Smooth muscle cell (in vitro differentiated cells): ENCODE results near the gene PWP1. TPM values are rescaled to one million over a fixed set of nuclear protein-coding genes. Genes with fewer than 3 reads are reported as not detected.

Experiments
- DNase-seq: peaks from one replicate; lab custom pipeline; 2025; ENCODE audit not compliant: unreplicated experiment; lab: John Stamatoyannopoulos, UW
- H2AFZ ChIP-seq: fragments of 200-600 bp; sonication (generic); 2 replicates; pipeline ENCODE4 v1.6.0; 2016; ENCODE audit warnings: antibody characterized with exemption, low read depth, mild to moderate bottlenecking
- H3F3A ChIP-seq: fragments of 200-600 bp; sonication (generic); 2 replicates; pipeline ENCODE4 v1.6.0; 2017; ENCODE audit warnings: antibody characterized with exemption, low read depth
- H3K27ac ChIP-seq: fragments of 200-600 bp; sonication (generic); 2 replicates; pipeline ENCODE4 v1.5.1; 2016; ENCODE audit warnings: low read depth, mild to moderate bottlenecking
- H3K27me3 ChIP-seq: fragments of 200-600 bp; sonication (generic); 2 replicates; pipeline ENCODE4 v1.6.1; 2016; ENCODE audit warnings: low read depth, mild to moderate bottlenecking
- H3K36me3 ChIP-seq: fragments of 200-600 bp; sonication (generic); 2 replicates; pipeline ENCODE4 v1.5.1; 2016; ENCODE audit warnings: low read depth
- H3K4me1 ChIP-seq: fragments of 200-600 bp; sonication (generic); 2 replicates; pipeline ENCODE4 v1.5.1; 2016; ENCODE audit warnings: low read depth
- H3K4me2 ChIP-seq: fragments of 200-600 bp; sonication (generic); 2 replicates; pipeline ENCODE4 v1.6.0; 2016; ENCODE audit warnings: mild to moderate bottlenecking
- H3K4me3 ChIP-seq: fragments of 200-600 bp; sonication (generic); 2 replicates; pipeline ENCODE4 v1.5.1; 2016; ENCODE audit warnings: mild to moderate bottlenecking
- H3K79me2 ChIP-seq: fragments of 200-600 bp; sonication (generic); 2 replicates; pipeline ENCODE4 v1.6.0; 2016; ENCODE audit warnings: low read depth, mild to moderate bottlenecking
- H3K9ac ChIP-seq: fragments of 200-600 bp; sonication (generic); 2 replicates; pipeline ENCODE4 v1.6.0; 2016; ENCODE audit warnings: low read depth
- H3K9me3 ChIP-seq: fragments of 200-600 bp; sonication (generic); replicated peaks from 2 replicates; pipeline ENCODE4 v1.5.1; 2016; ENCODE audit warnings: low read depth
- H4K20me1 ChIP-seq: fragments of 200-600 bp; sonication (generic); 2 replicates; pipeline ENCODE4 v1.6.0; 2016; ENCODE audit warnings: low read depth
- CTCF ChIP-seq: fragments of 200-600 bp; sonication (generic); IDR thresholded peaks from 2 replicates; pipeline ENCODE4 v1.5.1; 2017; ENCODE audit warnings: borderline replicate concordance, mild to moderate bottlenecking, antibody characterized with exemption; ENCODE audit not compliant: insufficient read depth, poor library complexity, severe bottlenecking
- WGBS: methylation state at CpG from one replicate; pipeline ENCODE4 v1.1.7; 2016; ENCODE audit warnings: low lambda C conversion rate; 5-methylcytosine and 5-hydroxymethylcytosine counted together
- polyA plus RNA-seq: library from polyadenylated mRNA; unstranded; fragments of >200 nt; fragmentation: Nextera tagmentation; extraction: Ambion mirVana; gene quantifications from 2 replicates; pipeline ENCODE4 v1.2.1, GENCODE V29; 2016
- total RNA-seq: library from RNA; depleted of rRNA; stranded (reverse); fragments of >200 nt; gene quantifications from 2 replicates; pipeline ENCODE4 v1.2.3, GENCODE V29; 2014

PWP1 gene
- total and polyA plus RNA-seq, 2 experiments from 2014 or later: 68.3 to 77.9 TPM

- Histone ChIP-seq H3K4me3 (no peak overlapping the region), H3K79me2 (no peaks in the 10 kb centered on the region), H3K36me3 (no peaks in the 10 kb centered on the region), H3K9me3 (no peaks in the 10 kb centered on the region), H3F3A (no peaks in the 10 kb centered on the region), H3K9ac (no peak overlapping the region), H4K20me1 (no peaks in the 10 kb centered on the region), H3K4me1 (no peaks in the 10 kb centered on the region), H3K4me2 (no peak overlapping the region), H3K27me3 (no peaks in the 10 kb centered on the region), H3K27ac (no peak overlapping the region), H2AFZ (no peak overlapping the region)
- no peak for DNase-seq
- no peak for TF ChIP-seq CTCF
- WGBS: 81% methylated on average over 8 of the region's 8 CpGs
Measured at GRCh38 chr12:107660235-107660634, 25.4 kb upstream of the PWP1 start.

- Histone ChIP-seq H3K4me1 (no peaks in the 10 kb centered on the region), H3K79me2 (no peaks in the 10 kb centered on the region), H3K27me3 (no peaks in the 10 kb centered on the region), H3K36me3 (no peaks in the 10 kb centered on the region), H3F3A (no peaks in the 10 kb centered on the region), H4K20me1 (no peaks in the 10 kb centered on the region), H3K9ac (no peak overlapping the region), H3K4me3 (no peak overlapping the region), H3K9me3 (no peaks in the 10 kb centered on the region), H2AFZ (no peak overlapping the region), H3K4me2 (no peak overlapping the region), H3K27ac (no peak overlapping the region)
- DNase-seq: no peak
- TF ChIP-seq CTCF: no peak
- 71% methylated on average over 12 of the region's 12 CpGs for WGBS
Measured at GRCh38 chr12:107660861-107661415, 24.7 kb upstream of the PWP1 start.

GRCh38 chr12:107661830-107662229, 23.8 kb upstream of the PWP1 start:
- Histone ChIP-seq H3K4me2 (no peak overlapping the region), H3K4me1 (no peaks in the 10 kb centered on the region), H3K4me3 (no peak overlapping the region), H3K9ac (no peak overlapping the region), H2AFZ (no peak overlapping the region), H3K36me3 (no peaks in the 10 kb centered on the region), H3K9me3 (no peaks in the 10 kb centered on the region), H3F3A (no peaks in the 10 kb centered on the region), H3K27ac (no peak overlapping the region), H3K79me2 (no peaks in the 10 kb centered on the region), H3K27me3 (no peaks in the 10 kb centered on the region), H4K20me1 (no peaks in the 10 kb centered on the region)
- WGBS: 74% methylated on average over 3 of the region's 3 CpGs
- TF ChIP-seq CTCF: no peak
- DNase-seq: no peak

GRCh38 chr12:107662484-107662883, 23.1 kb upstream of the PWP1 start:
- Histone ChIP-seq H4K20me1 (no peaks in the 10 kb centered on the region), H3K27me3 (no peaks in the 10 kb centered on the region), H3F3A (no peaks in the 10 kb centered on the region), H3K27ac (no peak overlapping the region), H3K36me3 (no peaks in the 10 kb centered on the region), H3K4me2 (no peak overlapping the region), H3K4me3 (no peak overlapping the region), H3K4me1 (no peaks in the 10 kb centered on the region), H3K79me2 (no peaks in the 10 kb centered on the region), H3K9ac (no peak overlapping the region), H3K9me3 (no peaks in the 10 kb centered on the region), H2AFZ (no peak overlapping the region)
- WGBS: 90% methylated on average over 6 of the region's 6 CpGs
- no peak for TF ChIP-seq CTCF
- no peak for DNase-seq
